Stimulated activated CD8-positive, alpha-beta memory T cell treated with anti-CD3 and anti-CD28 coated beads, Interleukin-15, amount 100 ng/mL, for 24 hours (primary cell): Measurements from ENCODE around the gene SMOC2.

ENCODE experiments used
- DNase-seq: peaks from one replicate; pipeline ENCODE4 v3.0.0-alpha.2; 2020; ENCODE audit warnings: low read depth

Gene SMOC2

DNA sequence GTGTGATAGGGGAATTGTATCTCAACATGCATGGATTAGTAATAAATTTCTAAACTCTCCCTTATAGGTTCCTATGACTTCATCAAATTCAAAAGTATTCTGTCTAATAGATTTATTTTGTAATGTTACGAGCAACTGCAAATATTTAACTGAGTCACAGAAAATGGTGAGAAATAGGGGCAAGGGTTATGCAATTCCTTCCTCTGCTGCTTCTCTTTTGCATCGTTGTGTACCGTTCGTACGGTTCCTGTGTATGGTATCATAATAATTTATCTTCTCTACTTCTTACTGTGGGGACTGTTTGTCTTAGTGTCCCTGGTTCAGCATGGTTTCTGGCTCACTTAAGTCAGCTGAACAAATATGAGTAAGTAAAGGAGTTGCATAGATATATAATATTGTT lies 44.8 kb downstream of the SMOC2 start:
- DNase-seq = no peak

DNA sequence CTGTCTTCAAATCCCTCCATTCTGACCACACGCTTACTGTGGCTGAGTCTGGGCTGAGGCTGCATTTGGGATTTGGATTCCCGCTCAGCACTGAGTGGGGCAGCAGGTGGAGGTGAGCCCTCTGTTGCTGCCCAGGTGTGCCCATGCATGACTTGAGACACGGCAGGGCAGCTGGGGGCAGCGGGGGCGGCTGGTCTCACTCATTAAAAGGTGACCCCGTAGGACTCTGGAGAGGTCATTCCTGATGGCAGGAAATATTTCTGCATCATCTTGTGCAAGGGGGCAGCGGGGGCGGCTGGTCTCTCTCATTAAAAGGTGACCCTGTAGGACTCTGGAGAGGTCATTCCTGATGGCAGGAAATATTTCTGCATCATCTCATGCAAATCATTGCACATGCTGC lies 49.8 kb downstream of the SMOC2 start:
- no peak for DNase-seq

DNA sequence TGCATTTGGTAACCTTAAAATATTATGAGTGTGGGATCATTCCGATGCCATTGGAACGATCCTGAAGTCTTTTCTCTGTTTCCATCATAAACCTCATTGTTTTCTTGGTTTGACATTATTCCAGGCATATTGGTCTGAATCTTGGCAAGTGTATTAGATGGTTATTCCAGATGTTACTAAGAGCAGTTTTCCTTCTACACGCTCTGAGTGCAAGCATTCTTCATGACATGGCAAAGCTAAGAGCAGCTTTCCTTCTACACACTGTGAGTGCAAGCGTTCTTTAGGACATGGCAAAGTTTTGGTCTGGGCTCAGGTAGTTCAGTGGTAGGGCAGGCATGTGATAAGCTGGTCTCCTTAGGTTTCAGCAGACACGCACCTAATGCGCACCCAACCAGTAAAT lies 53.0 kb downstream of the SMOC2 start:
- no peak for DNase-seq

DNA sequence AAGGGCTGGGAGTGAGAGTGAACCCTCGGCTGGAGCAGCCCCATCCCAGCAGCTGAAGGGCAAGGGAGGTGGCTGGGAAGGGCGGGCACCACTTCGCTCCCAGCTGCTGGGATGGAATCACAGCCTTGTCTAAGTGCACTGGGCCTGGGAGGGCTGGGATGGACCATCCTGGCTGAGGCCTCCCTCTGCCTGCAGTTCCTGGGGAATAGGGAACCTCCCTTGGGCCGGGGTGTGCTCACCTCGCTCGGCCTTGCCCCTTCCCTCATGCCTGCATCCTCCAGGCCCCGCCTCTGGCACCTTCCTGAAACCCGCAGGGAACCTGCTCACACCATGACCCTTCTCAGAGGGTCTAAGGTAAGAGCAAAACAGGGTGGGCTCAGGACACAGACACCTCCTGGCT lies 53.7 kb downstream of the SMOC2 start:
- DNase-seq = no peak

DNA sequence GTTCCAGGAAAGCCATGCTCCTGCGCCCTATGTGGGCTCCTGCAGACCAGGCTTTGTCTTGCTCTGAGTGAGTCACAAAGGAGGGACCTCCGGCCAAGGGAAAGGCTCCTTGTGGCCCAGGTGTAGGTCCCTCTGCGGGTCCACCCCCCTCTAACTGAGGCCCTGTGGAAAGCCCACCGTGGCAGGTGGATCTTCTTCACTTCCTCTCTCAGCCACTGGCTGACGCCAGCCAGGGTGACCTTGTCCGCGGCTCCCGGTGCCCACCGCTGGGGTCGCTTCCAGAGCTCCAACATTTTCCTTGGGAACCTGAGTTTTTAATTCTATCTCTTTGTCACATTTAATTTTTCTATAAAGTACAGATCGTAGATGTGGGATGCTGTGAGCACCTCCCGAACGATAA lies 54.1 kb downstream of the SMOC2 start:
- no peak for DNase-seq

- DNase-seq = no peak
These were observed 54.7 kb downstream of the SMOC2 start for GRCh38 chr6:168495636-168496035.

DNA sequence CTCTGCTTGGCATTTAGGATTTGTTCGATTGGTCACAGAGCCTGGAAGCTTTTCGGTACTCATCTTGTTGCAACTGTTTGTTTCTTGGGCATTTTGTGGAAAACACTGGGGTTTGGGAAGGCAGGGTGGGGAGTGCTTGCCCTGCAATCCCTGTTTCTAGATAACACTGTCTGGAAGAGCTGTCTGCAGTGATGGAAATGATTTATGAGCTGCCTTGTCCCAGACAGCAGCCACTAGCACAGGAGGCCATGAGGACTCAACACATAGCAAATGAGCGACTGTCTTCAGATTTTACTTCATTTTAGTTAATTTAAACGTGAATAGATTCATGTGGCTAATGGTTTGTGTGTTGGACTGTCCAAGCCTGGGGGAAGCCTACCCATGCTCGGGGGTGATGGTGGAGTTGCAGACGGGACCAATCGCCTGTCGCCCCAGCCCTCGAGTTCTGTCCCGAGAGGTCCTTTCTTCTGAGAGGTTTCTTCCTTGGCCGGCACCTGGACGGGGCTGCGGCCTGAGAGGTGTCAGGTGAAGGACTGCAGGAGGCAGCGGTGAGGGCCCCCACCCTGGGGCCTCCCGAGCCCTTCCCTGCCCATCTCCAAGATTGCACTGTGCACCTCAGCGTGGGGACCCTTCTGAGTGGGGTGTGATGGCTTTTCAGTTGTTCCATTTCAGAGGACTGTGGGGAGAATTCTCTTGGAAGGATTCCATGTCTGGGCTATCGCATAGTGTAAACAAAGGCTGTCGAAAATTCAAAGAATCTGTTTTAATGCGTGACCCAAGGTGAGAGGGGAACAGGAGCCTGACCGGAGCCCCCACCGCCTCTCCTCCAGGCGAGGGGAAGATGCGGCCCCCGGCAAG lies 55.4 kb downstream of the SMOC2 start:
- no peak for DNase-seq

- DNase-seq = no peak
These were observed 56.0 kb downstream of the SMOC2 start for GRCh38 chr6:168496997-168497331.

DNA sequence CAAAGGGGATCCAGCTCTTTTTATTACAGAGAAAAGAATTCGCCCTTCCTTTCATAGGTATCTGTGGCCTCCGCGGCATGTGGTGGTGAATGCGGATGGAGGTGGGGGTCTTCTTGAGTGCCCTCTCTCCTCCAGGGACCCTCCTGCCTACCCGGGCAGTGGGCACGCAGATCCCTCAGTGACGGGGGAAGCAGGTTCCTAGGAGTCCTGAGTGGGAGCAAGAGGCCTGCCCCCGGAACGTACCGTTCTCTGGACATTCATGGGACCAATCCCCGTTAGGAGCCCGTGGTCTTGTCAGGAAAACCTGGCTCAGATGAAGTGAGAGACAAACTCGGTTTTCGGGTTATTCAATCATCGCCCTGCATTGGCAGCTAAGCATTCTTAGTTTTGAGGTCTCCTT lies 56.4 kb downstream of the SMOC2 start:
- no peak for DNase-seq

DNA sequence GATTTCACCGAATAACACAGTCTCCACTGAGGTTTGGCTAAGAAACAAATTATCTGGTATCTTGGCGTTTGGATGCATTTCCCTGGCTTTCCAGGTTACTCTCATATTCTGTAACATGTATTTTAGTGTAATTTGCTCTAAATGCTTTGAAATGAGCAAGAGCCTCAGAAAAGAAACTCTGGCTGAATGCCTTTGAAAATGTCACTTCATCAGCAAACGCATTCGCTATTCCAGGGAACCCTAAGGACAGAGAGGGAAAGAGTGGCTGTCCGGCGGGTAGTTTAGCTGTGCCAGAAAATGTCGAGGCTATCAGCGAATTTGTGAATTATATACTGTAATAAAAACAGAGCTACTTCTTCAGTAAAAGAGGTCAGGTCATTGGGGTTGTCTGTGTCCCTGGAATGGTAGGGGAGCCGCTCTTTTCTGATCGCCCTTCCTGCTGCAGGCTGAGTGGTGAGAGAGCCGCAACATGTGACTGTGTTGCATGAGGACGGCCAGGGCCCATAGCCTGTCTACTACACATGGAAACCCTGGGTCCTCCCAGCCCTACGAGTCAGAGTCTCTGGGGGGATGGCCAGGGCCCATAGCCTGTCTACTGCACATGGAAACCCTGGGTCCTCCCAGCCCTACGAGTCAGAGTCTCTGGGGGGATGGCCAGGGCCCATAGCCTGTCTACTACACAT lies 57.3 kb downstream of the SMOC2 start:
- no peak for DNase-seq

- no peak for DNase-seq
These were observed 58.2 kb downstream of the SMOC2 start for GRCh38 chr6:168499045-168499650.

DNA sequence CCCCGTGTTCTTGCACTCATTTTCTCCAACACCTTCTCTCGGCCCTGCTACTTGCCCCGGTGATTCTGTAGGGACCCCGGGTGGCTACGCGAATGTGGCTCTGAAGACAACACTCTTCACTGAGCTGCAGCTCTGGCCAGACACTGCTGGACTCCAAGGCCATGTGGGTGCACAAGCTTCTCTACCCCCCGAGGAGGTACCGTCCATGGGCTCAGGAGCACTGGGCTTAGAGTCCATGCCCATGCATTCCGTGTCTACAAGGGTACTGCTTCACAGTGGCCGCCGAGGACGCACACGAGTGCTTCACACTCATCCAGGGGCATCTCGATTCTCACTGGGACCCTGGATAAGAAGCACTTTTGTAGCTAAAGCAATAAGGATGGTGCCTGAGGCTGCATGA lies 59.5 kb downstream of the SMOC2 start:
- no peak for DNase-seq

DNA sequence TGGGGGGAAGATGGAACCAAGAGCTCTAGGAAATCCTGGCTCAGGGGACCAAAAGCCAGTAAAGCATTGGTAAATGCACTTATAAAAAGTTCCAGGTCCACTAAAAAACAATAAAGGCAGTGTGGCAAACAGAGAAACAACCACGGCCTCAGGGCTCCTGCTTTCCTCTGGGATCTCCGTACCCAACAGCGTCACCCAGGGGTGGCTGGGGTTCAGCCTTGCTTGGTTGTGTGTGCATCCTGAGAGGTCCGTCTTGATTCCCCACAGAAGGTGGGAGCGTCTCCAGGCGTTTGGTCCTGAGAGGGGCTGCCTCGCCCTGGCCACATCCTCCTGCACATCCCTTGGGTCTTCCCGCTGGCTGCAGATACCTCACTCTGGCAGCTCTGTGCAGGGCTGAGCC lies 60.6 kb downstream of the SMOC2 start:
- no peak for DNase-seq

GRCh38 chr6:168504366-168504765 lies 63.4 kb downstream of the SMOC2 start:
- no peak for DNase-seq

- DNase-seq = no peak
These were observed 65.5 kb downstream of the SMOC2 start for GRCh38 chr6:168506460-168506859.

DNA sequence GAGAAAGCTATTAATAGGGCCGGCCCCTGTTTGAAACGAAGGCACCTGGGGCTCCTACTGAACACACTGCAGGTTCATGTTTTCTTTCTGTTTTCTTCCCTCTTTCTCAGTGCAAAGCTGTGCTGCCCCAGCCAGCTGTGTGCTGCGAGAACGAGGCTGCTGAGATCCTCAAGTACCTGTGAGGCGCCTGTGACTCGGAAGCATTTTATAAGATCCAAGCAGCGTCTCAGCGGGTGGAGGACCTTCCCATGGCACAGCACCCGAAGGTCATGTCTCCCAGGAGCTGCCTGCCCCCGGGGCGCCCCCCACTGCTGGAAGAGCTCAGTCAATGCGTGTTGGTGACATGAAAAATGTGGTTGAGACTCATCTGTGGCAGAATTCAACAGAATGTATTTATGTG lies 66.3 kb downstream of the SMOC2 start:
- no peak for DNase-seq

- DNase-seq = no peak
These were observed 66.7 kb downstream of the SMOC2 start for GRCh38 chr6:168507730-168508129.

DNA sequence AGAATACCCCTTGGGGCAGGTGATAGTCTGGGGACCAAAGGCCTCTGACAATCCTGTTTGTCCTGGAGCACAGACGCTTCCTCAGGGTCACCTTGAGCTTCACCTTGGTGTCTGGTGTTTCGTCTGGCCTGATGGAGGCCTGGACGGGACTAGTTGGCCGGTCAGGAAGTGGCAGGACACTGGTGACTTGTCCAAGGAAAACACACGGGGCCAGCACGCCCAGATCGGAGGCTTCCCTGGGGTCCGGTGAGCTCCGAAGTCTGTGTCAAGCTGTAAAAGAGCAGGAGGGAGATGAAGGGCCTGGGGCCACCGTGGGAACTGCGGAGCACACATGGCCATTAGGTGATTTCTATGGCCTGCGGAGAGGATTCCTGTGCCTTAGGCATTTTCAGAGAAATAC lies 67.9 kb downstream of the SMOC2 start:
- no peak for DNase-seq

DNA sequence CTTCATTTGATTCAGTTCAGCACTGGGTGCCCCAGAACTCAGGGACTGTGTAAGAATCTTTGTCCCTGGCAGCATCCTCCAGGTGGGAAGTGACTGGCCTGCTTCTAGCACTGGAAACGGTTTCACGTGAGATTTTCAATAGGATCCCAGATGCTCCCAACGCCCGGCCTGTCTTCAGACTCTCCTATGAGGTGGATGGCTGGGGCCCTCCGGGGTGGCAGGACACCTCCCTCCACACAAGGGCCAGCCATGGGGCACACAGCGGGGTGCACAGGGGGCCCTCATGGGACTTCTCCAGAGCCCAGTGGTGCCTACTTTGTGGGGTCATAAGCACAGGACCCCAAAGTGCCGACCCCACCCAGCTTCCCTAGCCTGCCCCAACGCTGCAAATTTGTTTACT lies 72.8 kb downstream of the SMOC2 start:
- no peak for DNase-seq

- no peak for DNase-seq
These were observed 73.2 kb downstream of the SMOC2 start for GRCh38 chr6:168514216-168514615.

DNA sequence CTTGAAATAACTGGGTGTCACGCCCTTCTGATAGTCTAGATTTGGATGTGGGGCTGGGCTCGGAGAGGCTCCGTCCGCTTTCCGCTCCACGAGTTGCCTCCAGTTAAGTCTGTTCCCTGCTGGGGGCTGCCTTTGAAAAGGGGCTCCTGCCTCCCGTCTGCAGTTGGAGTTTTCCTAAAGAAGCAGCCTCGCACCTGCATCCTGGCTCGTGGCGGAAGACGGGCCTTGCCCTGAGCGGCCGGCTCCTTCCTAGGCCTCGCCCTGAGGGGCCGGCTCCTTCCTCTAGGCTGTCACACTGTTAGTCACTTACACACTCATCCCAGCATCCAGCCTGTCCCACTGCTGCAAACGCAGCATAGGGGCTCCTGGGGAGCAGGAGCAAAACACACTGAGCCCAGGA lies 74.4 kb downstream of the SMOC2 start:
- no peak for DNase-seq

DNA sequence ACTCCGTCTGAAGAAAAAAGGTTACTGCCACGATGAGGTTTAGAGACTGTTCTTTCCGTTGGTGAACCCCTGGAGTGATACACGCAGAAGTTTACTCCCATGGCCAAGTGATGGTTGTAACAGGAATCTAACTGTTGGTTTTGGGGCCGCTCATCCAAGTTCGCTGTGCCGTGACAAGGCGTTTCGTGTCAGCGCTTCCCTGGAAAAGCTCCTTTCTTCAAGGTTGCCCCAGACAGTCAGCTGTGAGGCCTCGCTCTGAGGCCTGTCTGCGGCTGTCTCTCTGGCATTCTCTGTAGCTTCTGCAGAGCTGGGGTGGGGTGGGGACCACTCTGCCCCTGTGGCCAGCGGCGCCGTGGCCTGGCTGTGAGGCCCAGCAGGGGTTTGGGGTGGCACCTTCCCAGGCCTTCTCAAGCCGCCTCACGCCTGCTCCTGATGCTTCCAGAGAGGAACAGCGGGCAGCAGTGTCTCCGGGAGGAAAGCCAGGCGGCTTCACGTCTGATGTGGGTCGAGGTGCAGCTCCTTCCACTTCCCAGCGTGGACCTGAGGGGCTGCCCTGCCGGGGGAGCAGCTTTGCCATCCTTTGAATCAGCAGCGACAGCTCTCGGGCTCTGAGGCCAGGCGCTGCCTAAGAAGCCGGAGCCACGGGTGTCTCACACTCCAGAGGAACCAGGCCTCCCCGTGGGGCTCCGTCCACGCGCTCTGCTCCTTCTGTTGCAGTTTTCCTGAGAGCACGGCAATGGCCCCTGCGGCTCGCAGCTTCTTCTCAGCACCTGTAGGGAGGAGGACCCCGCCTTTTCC lies 76.2 kb downstream of the SMOC2 start:
- no peak for DNase-seq
